HG03342 (cell line): ENCODE measurements around the gene UBLCP1.
"Not testable (repeated sequence)": the region's sequence is repeated elsewhere in the genome, so short reads cannot be mapped to it uniquely, and the experiment has no call there.

Experiments
- ATAC-seq: cut with Tn5 transposase; IDR thresholded peaks from one replicate; pipeline ENCODE4 v1.9.1; 2021; ENCODE audit warnings: mild to moderate bottlenecking, moderate library complexity; ENCODE audit not compliant: unreplicated experiment

Gene UBLCP1

DNA sequence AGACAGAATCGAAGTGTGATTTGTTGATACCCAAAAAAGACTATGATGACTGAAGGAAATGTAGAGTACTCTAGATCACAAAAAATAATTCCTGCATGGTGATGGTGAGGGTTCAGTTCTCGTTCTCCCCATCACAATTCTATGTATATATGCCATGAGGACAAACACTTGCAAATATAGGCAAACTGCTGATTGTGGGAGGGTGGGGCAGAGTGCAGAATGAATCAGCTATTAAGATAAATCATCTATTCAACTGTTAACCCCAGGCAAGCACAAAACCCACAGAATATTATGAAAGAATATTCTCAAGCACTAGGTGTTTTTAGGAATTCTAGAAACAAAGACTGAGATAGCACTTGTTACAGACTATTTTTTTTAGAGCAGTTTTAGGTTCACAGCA is 13.9 kb upstream of the UBLCP1 start:
- ATAC-seq = no peak

DNA sequence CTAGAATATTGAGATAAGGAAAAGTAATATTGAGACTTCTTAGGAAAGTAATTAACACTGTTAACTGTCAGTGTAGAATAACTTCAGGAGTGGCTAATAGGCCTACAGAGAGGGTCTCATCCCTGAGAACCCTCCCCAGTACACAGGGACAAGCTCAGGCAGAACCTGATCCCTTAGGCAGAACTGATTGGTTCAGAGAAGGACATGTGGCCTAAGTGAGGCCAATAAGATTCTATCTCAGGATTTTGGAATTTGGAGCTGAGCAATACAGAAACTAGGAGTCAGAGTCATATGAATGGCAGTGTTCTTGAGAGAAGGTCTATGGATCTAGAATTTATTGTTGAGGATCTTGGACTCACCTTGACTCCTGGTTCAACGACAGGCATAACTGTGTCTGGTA is 10.9 kb upstream of the UBLCP1 start:
- ATAC-seq = no peak

DNA sequence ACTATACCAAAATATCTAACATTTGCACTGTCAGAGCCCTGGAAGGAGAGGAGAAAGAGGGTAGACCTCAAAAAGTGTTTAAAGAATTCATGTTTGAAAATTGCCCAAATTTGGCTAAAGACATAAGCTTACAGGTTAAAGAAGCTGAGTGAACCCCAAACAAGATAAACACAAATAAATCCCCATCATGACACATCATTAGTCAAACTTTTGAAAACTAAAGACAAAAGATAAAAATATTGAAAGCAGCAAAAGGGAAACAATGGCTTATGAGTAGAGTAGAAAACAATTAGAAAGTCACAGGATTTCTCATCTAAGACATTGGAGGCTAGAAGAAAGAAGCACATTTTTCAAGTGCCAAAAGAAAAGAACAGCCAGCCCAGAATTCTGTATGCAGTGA is 6.1 kb upstream of the UBLCP1 start:
- ATAC-seq = no peak

DNA sequence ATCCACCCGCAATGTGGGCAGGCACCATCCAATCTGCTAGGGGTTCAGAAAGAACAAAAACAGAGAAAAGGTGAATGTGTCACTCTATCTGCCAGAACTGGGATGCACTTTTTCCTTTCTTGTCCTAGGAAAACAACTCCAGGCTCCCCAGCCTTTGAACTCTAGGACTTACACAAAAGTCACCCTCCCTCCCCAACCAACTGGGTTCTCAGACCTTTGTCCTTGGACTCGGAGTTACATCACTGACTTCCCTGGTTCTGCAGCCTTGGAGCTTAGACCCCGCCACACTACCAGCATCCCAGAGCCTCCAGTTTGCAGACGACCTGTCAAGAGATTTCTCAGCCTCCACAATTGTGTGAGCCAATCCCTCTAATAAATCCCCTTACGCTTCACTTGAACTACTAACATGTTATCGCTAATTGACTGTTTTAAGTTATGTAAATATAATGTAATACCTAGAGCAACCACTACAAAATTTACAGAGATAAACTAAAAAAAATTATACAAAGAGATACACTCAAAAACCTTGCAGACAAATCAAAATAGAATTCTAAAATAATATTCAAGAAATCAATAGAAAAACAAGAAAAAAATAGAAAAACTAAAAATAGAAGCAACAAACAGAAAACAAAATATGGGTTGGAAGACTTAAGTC is 5.3 kb upstream of the UBLCP1 start:
- ATAC-seq = no peak

DNA sequence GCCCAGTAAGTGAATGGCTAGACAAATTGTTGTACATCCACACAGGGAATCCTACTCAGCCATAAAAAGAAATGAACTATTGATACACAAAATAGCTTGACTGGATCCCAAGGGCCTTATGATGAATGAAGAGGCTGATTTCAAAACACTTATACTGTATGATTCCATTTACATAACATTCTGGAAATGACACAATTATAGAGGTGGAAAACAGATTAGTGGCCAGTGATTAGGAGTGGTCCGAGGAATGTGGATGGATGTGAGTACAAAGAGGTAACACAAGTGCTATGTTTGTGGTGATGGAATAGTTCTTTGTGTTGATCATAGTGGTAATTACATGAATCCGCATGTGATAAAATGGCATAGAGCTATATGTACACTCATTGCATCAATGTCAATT is 4.7 kb upstream of the UBLCP1 start:
- no peak for ATAC-seq

DNA sequence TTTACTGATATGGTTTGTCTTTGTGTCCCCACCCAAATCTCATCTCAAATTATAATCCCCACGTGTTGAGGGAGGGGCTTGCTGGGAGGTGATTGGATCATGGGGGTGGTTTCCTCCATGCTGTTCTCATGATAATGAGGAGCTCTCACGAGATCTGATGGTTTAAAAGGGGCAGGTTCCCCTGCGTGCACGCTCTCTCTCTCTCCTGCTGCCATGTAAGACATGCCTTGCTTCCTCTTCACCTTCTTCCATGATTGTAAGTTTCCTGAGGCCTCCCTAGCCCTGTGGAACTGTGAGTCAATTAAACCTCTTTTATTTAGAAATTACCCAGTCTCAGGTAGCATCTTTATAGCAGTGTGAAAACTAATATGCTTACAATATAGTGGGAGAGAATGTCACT is 2.9 kb upstream of the UBLCP1 start:
- ATAC-seq = not testable (repeated sequence)

DNA sequence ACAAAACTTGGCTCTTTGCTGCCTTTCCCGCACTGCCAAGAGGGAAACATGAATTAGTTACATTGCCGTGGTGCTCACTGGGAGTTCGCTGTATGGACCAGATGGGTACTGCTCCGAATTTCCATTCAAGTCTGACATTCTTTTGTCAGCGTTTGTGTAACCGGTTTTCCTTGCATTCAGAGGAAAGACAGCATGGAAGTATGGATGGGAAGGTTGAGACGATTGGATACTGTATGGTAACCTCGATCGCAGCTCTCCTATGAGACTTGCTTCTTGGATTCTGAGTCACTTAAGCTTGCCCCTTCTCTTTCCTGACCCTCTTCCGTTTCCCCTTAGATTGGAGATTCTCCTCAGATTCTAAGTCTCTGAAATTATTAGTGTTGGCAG is 625 bp upstream of the UBLCP1 start:
- peak; percentile 21 for ATAC-seq

DNA sequence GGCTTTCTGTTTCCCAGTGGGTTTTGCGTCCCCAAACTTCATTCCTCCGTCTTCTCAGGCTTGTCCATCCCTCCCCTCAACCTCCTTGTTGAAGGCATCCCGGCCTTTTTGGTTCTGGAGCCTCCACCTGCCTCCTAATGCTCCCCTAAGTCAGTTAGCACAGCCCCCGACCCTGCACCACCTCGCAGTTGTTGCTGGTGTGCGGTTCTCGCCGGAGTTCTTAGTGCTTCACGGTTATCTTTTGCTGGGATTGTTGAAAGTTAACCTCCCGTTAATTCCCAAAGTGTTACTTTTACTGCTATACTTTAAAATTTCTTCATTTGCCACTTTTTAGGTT is 447 bp downstream of the UBLCP1 start:
- ATAC-seq = peak; percentile 14

DNA sequence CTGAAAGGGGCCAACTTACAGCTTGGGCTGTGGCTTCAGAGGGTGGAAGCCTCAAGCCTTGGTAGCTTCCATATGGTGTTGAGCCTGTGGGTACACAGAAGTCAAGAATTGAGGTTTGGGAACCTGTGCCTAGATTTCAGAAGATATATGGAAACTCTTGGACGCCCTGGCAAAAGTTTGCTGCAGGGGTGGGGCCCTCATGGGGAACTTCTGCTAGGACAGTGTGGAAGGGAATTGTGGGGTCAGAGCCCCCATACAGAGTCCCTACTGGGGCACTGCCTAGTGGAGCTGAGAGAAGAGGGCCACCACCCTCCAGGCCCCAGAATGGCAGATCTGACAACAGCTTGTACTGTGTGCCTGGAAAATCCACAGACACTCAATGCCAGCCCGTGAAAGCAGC is 3.7 kb downstream of the UBLCP1 start:
- not testable (repeated sequence) for ATAC-seq

DNA sequence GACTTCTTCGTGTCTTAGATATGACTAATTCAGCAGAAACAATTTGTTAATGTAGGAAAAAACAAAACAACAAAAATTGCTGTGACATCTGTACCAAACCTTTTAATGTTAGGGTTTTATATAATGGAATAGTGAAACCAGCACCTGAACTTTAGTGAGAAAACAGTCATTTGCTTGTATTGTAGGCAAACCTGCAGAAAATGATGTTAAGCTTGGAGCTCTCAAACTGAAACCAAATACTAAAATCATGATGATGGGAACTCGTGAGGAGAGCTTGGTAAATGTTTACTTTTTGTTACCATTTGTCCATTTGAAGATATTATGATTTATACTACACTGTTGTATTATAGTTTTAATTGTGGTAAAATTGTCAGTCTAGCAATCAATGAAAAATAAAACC is 6.6 kb downstream of the UBLCP1 start:
- ATAC-seq = no peak

DNA sequence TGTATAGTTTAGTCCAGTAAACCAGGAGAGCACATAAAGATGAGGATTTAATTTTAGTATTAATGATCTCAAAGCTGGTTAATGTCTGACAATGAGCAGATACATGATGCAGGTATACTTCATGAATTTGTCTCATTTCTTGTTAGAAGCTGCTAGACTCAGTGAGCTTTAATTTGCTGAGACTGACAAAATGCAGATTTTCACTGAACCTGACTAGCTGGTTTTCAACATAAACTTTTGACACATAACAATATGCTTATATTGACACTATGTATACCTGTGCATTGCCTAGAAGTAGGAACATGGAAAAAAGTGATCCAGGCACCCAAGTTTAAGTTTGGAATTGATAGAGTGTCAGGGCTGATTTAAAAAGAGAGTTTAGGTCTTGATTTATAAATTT is 10.8 kb downstream of the UBLCP1 start:
- no peak for ATAC-seq

DNA sequence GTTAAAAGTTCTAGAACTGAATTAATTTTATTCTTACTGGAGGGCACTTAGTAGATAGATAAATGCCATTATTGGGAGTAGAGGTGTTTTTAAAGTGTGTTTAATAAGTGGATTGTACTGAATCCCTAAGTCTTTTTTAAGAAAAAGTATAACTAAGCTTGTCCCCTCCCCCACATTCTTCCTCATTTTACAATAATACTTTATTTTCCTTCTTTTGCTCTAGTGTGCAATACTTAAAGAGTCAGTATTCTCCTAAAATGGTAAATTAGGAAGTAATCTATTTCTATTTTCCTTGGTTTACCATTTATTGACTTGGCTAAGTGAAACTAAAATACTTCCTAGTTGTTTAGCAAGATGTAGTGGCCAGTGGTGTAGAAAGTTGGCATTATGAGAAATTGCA is 11.6 kb downstream of the UBLCP1 start:
- no peak for ATAC-seq

DNA sequence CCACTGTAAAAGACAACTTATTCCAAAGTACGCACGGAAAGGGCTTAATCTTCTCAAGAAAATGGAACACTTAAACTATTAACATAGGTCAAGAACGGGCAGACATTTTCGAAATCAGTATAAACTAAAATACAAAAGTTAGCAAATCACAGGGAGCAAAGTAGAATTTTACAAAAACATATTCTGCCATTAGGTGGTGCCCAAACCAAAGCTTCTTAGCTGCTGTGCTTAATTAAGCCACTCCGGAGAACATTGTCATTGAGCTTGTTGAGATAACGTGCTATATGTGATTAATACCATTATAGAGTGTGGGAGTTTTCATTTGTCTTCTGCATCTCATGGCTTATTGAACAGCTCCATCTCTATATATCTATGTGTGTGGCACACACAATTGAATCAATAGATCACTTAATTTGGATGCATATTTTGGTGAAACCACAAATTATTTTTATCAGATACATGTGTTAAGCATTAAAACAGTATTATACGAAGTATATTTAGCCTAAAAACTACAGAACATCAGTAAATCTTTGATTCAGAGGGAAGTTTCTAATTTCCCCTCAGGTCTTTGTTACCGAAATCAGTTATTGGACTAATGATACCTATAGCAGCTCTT is 23.4 kb downstream of the UBLCP1 start:
- ATAC-seq = no peak

DNA sequence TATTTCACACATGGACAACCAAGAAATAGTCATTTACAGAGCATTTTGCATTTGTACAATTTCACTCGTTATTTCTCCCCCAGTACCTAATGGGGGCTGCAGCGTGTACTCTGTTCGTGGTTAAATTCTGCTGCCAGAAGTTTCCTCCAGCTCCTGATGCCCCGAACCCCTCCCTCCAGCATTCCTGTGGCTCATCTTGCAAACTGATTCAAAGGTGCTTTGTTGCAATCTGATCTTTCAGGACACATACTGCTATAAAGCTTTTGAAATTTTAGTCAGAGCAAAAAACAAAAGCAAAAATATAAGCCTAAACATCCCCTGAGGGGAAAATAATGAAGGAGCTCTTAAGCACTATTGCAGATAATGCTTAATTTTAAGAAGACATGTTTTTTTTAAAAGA is 27.7 kb downstream of the UBLCP1 start:
- ATAC-seq = no peak

DNA sequence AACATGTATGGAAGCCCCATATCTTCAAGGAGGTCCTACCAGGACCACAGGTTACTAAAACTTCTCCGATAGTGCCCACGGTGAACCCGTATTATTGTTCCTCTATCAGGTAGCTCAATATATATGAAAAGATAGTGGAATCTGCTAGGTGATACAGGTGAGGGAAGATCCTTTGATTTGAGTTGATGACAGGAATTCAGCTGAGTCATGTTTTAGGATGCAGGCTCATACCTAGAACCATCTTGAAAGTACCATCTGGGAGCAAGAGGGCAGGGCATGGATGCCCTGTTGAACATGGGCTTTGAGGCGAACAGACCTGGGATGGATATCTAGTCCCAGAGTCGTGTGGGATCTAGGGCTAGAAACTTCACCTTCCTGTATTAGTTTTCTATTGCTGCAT is 31.8 kb downstream of the UBLCP1 start:
- ATAC-seq = no peak

DNA sequence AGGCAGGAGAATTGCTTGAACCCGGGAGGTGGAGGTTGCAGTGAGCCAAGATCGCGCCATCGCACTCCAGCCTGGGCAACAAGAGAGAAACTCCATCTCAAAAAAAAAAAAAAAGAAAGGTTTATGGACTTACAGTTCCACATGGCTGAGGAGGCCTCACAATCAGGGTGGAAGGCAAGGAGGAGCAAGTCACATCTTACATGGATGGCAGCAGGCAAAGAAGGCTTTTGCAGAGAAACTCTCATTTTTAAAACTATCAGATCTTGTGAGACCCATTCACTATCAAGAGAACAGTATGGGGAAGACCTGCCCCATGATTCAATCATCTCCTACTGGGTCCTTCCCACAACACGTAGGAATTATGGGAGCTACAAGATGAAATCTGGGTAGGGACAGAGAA is 34.2 kb downstream of the UBLCP1 start:
- not testable (repeated sequence) for ATAC-seq

DNA sequence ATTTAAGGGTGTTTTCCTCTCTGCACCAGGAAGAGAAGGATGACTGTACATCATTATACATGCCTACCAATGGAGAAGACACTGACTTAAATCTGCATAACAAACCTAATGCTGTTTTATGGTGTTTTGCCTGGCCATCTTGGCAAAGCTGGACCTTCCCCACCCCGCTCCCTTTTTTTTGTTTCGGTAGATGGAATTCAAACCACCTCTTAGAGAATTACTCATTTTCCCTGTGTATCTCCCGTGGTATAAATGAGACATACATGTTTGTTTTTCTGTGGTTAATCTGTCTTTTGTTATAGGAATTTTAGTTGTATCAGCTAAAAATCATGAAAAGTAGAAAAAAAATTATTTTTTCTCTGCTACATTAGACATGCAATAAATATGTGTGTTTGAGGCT is 38.4 kb downstream of the UBLCP1 start:
- no peak for ATAC-seq

DNA sequence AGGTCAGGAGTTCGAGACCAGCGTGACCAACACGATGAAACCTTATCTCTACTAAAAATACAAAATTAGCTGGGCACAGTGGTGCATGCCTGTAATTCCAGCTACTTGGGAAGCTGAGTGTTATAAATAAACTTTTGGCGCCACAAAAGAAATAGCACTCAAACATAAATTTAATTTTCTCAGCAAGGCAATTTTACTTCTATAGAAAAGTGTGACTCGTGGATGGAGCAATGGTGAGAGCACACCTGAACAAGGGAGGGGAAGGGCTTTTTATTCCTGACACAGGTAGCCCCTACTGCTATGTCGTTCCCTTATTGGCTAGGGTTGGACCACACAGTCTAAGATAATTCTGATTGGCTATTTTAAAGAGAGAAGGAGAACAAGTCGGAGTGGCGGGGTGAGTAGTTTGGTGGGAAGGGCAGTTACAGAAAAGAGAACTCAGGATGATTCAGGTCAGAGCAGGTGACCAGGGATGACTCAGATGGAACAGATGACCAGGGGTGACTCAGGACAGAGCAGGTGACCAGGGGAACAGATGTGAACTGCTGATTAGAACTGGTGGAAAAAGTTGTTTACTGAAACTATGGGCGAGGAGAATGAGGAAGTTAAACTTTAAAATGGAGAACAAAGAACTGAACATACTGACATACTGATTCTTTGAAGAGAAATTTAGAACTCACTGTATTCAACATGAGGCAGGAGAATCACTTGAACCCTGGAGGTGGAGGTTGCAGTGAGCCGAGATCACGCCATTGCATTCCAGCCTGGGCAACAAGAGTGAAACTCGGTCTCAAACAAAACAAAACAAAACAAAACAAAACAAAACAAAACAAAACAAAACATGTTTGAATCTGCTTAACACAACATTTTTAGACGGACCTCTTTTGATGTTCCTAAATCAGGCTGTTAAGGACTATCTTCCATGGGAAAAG is 39.1 kb downstream of the UBLCP1 start:
- ATAC-seq = not testable (repeated sequence)

DNA sequence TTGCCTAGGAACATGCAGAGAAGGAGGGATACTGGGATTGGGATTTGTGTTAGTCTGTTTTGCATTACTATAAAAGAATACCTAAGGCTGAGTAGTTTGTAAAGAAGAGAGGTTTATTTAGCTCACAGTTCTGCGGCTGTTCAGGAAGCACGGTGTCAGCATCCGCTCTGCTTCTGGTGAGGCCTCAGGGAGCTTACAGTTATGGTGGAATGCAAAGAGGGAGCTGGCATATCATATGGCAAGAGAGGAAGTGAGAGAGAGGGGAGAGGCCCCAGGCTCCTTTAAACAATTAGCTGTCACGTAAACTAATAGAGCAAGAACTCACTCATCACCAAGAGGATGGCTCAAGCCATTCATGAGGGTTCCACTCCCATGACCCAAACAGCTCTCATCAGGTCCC is 40.2 kb downstream of the UBLCP1 start:
- ATAC-seq = no peak

DNA sequence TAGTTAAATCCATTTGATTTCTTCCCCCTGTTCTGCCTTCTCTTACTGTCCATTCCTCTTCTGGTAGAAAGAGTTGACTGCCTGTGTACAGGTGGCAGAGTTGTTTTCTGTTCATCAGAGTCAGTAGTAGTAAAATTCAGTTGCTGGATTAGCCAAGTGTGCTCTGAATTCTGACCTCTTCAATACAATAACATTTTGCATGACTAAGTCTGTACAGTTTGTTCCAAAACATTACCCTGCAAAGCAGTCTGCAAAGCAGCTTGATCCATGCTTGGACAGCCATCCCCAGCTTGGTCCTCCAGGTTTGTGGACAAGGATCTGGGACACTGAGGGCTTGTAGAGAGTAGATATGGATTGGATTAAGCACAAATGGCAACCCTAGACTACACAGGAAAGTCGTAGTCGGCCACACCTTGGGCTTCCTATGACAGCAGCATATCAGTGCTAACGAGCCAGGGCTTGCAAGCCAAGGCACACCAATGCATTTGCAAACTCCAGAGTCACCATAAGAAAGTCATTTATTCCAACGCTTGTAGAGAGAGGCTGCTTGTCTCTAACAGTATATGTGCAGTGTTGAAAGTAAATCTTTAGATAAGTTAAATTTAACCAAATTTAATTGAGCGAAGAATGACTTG is 42.0 kb downstream of the UBLCP1 start:
- ATAC-seq = no peak

DNA sequence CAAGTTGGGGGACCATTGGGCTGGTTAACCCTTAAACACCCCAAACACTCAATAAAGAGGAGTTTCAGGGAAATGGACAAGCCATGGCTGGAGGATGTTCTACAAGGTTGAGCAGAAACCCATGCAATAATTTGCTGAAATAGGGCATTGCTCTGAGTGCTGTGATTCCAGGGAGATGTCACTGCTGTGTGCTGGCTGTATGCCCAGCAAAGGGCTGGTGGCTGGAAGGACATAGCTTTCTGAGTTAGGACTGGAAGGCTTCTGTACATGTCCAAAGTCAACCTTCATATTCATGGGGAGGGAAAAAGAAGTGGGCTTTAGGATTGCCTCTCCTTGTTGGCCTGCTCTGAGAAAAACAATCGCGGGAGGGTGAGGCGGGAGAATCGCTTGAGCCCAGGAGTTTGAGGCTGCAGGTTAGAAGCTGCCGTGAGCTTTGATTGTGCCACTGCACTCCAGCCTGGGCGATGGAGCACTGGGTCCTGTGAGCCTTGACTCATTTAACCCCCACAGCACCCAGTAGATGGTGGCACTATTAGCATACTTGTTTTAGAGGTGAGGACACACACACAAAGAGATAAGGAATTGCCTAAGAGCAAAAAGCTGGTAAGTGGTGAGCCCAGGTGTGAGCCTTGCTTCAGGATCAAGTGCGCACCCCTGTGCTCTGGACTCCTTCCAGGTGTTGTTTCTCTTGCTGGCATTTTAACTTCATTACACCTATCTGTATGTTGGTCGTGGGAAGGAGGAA is 46.8 kb downstream of the UBLCP1 start:
- no peak for ATAC-seq
